ENCODE measurements around the gene TCTA.

- TF ChIP-seq, protein P1, sequence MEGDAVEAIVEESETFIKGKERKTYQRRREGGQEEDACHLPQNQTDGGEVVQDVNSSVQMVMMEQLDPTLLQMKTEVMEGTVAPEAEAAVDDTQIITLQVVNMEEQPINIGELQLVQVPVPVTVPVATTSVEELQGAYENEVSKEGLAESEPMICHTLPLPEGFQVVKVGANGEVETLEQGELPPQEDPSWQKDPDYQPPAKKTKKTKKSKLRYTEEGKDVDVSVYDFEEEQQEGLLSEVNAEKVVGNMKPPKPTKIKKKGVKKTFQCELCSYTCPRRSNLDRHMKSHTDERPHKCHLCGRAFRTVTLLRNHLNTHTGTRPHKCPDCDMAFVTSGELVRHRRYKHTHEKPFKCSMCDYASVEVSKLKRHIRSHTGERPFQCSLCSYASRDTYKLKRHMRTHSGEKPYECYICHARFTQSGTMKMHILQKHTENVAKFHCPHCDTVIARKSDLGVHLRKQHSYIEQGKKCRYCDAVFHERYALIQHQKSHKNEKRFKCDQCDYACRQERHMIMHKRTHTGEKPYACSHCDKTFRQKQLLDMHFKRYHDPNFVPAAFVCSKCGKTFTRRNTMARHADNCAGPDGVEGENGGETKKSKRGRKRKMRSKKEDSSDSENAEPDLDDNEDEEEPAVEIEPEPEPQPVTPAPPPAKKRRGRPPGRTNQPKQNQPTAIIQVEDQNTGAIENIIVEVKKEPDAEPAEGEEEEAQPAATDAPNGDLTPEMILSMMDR (conservative IDR thresholded peaks at IDR 0.05; ENCODE audit: low read depth, low read length), result no peak
- no peak for TF ChIP-seq EZH2 (IDR thresholded peaks at IDR 0.05; ENCODE audit: borderline replicate concordance, low read depth, low read length, poor library complexity, severe bottlenecking)
Observed at GRCh38 chr3:49385617-49386016, 26.6 kb upstream of the TCTA start.
